ENCODE results near the gene NRCAM.

The NRCAM gene

GRCh38 chr7:108134486-108134885 is 321.8 kb downstream of the NRCAM start:
- H3K4me1 ChIP-seq (ENCODE audit: insufficient read depth, low read length): no peaks in the 10 kb centered on the region; the same call in 1 of the 2 replicates
- no peak overlapping the region for H3K27ac ChIP-seq (ENCODE audit: low read depth, low read length)
- H3K36me3 ChIP-seq (ENCODE audit: insufficient read depth, low read length): no peaks in the 10 kb centered on the region
- no peak overlapping the region for H3K9ac ChIP-seq (ENCODE audit: low read depth, low read length)
- WGBS: no CpG with 5 or more reads among the region's 1 CpG
- no peaks in the 10 kb centered on the region for H3K9me3 ChIP-seq (ENCODE audit: insufficient read depth, low read depth, low read length)
- H3K27me3 ChIP-seq (ENCODE audit: insufficient read depth, low read length): no peaks in the 10 kb centered on the region
- no peak overlapping the region for H3K4me3 ChIP-seq (ENCODE audit: low read length)

GRCh38 chr7:108132551-108133265 is 323.5 kb downstream of the NRCAM start:
- no peak overlapping the region for H3K9ac ChIP-seq (ENCODE audit: low read depth, low read length)
- no peaks in the 10 kb centered on the region; the same call in 1 of the 2 replicates for H3K4me1 ChIP-seq (ENCODE audit: insufficient read depth, low read length)
- H3K27me3 ChIP-seq (ENCODE audit: insufficient read depth, low read length): no peaks in the 10 kb centered on the region
- no peak overlapping the region for H3K27ac ChIP-seq (ENCODE audit: low read depth, low read length)
- WGBS: 84% methylated on average over 13 of the region's 13 CpGs
- no peaks in the 10 kb centered on the region for H3K36me3 ChIP-seq (ENCODE audit: insufficient read depth, low read length)
- H3K9me3 ChIP-seq (ENCODE audit: insufficient read depth, low read depth, low read length): no peaks in the 10 kb centered on the region
- no peak overlapping the region for H3K4me3 ChIP-seq (ENCODE audit: low read length)

- Histone ChIP-seq H3K36me3 (ENCODE audit: insufficient read depth, low read length) (no peaks in the 10 kb centered on the region), H3K9me3 (ENCODE audit: insufficient read depth, low read depth, low read length) (no peaks in the 10 kb centered on the region), H3K4me3 (ENCODE audit: low read length) (no peak within 1 kb of the TSS), H3K9ac (ENCODE audit: low read depth, low read length) (no peak within 1 kb of the TSS), H3K4me1 (ENCODE audit: insufficient read depth, low read length) (no peaks in the 10 kb centered on the region; the same call in 1 of the 2 replicates), H3K27me3 (ENCODE audit: insufficient read depth, low read length) (no peaks in the 10 kb centered on the region), H3K27ac (ENCODE audit: low read depth, low read length) (no peak within 1 kb of the TSS)
- WGBS: 95% methylated on average over 3 of the region's 3 CpGs
These were observed 326.0 kb downstream of the NRCAM start, which contains the start of gene LAMB4 for GRCh38 chr7:108130261-108130660. Gene LAMB4, minus strand, starts transcription at chr7:108130361. Its CDS starts 7,197 bp downstream, at chr7:108123164.

GRCh38 chr7:108129018-108129965 is 326.9 kb downstream of the NRCAM start:
- Histone ChIP-seq H3K9ac (ENCODE audit: low read depth, low read length) (no peak overlapping the region), H3K36me3 (ENCODE audit: insufficient read depth, low read length) (no peaks in the 10 kb centered on the region), H3K27ac (ENCODE audit: low read depth, low read length) (no peak overlapping the region), H3K4me3 (ENCODE audit: low read length) (no peak overlapping the region), H3K9me3 (ENCODE audit: insufficient read depth, low read depth, low read length) (no peaks in the 10 kb centered on the region), H3K4me1 (ENCODE audit: insufficient read depth, low read length) (no peaks in the 10 kb centered on the region; the same call in 1 of the 2 replicates), H3K27me3 (ENCODE audit: insufficient read depth, low read length) (no peaks in the 10 kb centered on the region)
- WGBS: 92% methylated on average over 6 of the region's 7 CpGs

GRCh38 chr7:108128514-108128913 is 327.7 kb downstream of the NRCAM start:
- no peak overlapping the region for H3K27ac ChIP-seq (ENCODE audit: low read depth, low read length)
- H3K9ac ChIP-seq (ENCODE audit: low read depth, low read length): no peak overlapping the region
- no peaks in the 10 kb centered on the region for H3K36me3 ChIP-seq (ENCODE audit: insufficient read depth, low read length)
- H3K4me1 ChIP-seq (ENCODE audit: insufficient read depth, low read length): no peaks in the 10 kb centered on the region; the same call in 1 of the 2 replicates
- no peak overlapping the region for H3K4me3 ChIP-seq (ENCODE audit: low read length)
- 96% methylated on average over 3 of the region's 3 CpGs for WGBS
- no peaks in the 10 kb centered on the region for H3K27me3 ChIP-seq (ENCODE audit: insufficient read depth, low read length)
- H3K9me3 ChIP-seq (ENCODE audit: insufficient read depth, low read depth, low read length): no peaks in the 10 kb centered on the region

GRCh38 chr7:108127461-108127860 is 328.8 kb downstream of the NRCAM start:
- H3K9me3 ChIP-seq (ENCODE audit: insufficient read depth, low read depth, low read length): no peaks in the 10 kb centered on the region
- WGBS: 96% methylated on average over 5 of the region's 5 CpGs
- no peaks in the 10 kb centered on the region for H3K36me3 ChIP-seq (ENCODE audit: insufficient read depth, low read length)
- no peaks in the 10 kb centered on the region for H3K27me3 ChIP-seq (ENCODE audit: insufficient read depth, low read length)
- no peaks in the 10 kb centered on the region; the same call in 1 of the 2 replicates for H3K4me1 ChIP-seq (ENCODE audit: insufficient read depth, low read length)
- no peak overlapping the region for H3K9ac ChIP-seq (ENCODE audit: low read depth, low read length)
- H3K27ac ChIP-seq (ENCODE audit: low read depth, low read length): no peak overlapping the region
- H3K4me3 ChIP-seq (ENCODE audit: low read length): no peak overlapping the region

- WGBS: 94% methylated on average over 3 of the region's 3 CpGs
- no peaks in the 10 kb centered on the region for H3K36me3 ChIP-seq (ENCODE audit: insufficient read depth, low read length)
- H3K4me1 ChIP-seq (ENCODE audit: insufficient read depth, low read length): no peaks in the 10 kb centered on the region
- no peak overlapping the region for H3K9ac ChIP-seq (ENCODE audit: low read depth, low read length)
- H3K4me3 ChIP-seq (ENCODE audit: low read length): no peak overlapping the region
- H3K9me3 ChIP-seq (ENCODE audit: insufficient read depth, low read depth, low read length): no peaks in the 10 kb centered on the region
- H3K27me3 ChIP-seq (ENCODE audit: insufficient read depth, low read length): no peaks in the 10 kb centered on the region
- H3K27ac ChIP-seq (ENCODE audit: low read depth, low read length): no peak overlapping the region
These were observed 331.4 kb downstream of the NRCAM start for GRCh38 chr7:108124820-108125219.

GRCh38 chr7:108122181-108122580 is 334.1 kb downstream of the NRCAM start:
- no peak overlapping the region for H3K4me3 ChIP-seq (ENCODE audit: low read length)
- H3K36me3 ChIP-seq (ENCODE audit: insufficient read depth, low read length): no peaks in the 10 kb centered on the region
- H3K4me1 ChIP-seq (ENCODE audit: insufficient read depth, low read length): no peaks in the 10 kb centered on the region
- H3K27me3 ChIP-seq (ENCODE audit: insufficient read depth, low read length): no peaks in the 10 kb centered on the region
- no peaks in the 10 kb centered on the region for H3K9me3 ChIP-seq (ENCODE audit: insufficient read depth, low read depth, low read length)
- H3K9ac ChIP-seq (ENCODE audit: low read depth, low read length): no peak overlapping the region
- no peak overlapping the region for H3K27ac ChIP-seq (ENCODE audit: low read depth, low read length)

GRCh38 chr7:108120933-108121332 is 335.3 kb downstream of the NRCAM start:
- H3K4me1 ChIP-seq (ENCODE audit: insufficient read depth, low read length): no peaks in the 10 kb centered on the region
- WGBS: 100% methylated on average over 2 of the region's 3 CpGs
- no peaks in the 10 kb centered on the region for H3K27me3 ChIP-seq (ENCODE audit: insufficient read depth, low read length)
- no peak overlapping the region for H3K27ac ChIP-seq (ENCODE audit: low read depth, low read length)
- no peaks in the 10 kb centered on the region for H3K9me3 ChIP-seq (ENCODE audit: insufficient read depth, low read depth, low read length)
- H3K9ac ChIP-seq (ENCODE audit: low read depth, low read length): no peak overlapping the region
- H3K36me3 ChIP-seq (ENCODE audit: insufficient read depth, low read length): no peaks in the 10 kb centered on the region
- H3K4me3 ChIP-seq (ENCODE audit: low read length): no peak overlapping the region

GRCh38 chr7:108120196-108120595 is 336.0 kb downstream of the NRCAM start:
- Histone ChIP-seq H3K4me1 (ENCODE audit: insufficient read depth, low read length) (no peaks in the 10 kb centered on the region), H3K27me3 (ENCODE audit: insufficient read depth, low read length) (no peaks in the 10 kb centered on the region), H3K36me3 (ENCODE audit: insufficient read depth, low read length) (no peaks in the 10 kb centered on the region), H3K9me3 (ENCODE audit: insufficient read depth, low read depth, low read length) (no peaks in the 10 kb centered on the region), H3K4me3 (ENCODE audit: low read length) (no peak overlapping the region), H3K27ac (ENCODE audit: low read depth, low read length) (no peak overlapping the region), H3K9ac (ENCODE audit: low read depth, low read length) (no peak overlapping the region)
- WGBS: no CpG with 5 or more reads among the region's 3 CpGs

GRCh38 chr7:108118959-108119358 is 337.3 kb downstream of the NRCAM start:
- Histone ChIP-seq H3K4me1 (ENCODE audit: insufficient read depth, low read length) (no peaks in the 10 kb centered on the region), H3K36me3 (ENCODE audit: insufficient read depth, low read length) (no peaks in the 10 kb centered on the region), H3K9me3 (ENCODE audit: insufficient read depth, low read depth, low read length) (no peaks in the 10 kb centered on the region), H3K9ac (ENCODE audit: low read depth, low read length) (no peak overlapping the region), H3K4me3 (ENCODE audit: low read length) (no peak overlapping the region), H3K27me3 (ENCODE audit: insufficient read depth, low read length) (no peaks in the 10 kb centered on the region), H3K27ac (ENCODE audit: low read depth, low read length) (no peak overlapping the region)
- WGBS: 94% methylated on average over 2 of the region's 2 CpGs

Data from HUES64 (cell line).